Activated CD4-positive, alpha-beta T cell treated with anti-CD3 and anti-CD28 coated beads for 48 hours (primary cell): ENCODE measurements around the gene ROR1.
A peak's percentile ranks its signal among the peaks of the same experiment; 100 is the strongest.
"Not testable (repeated sequence)": the region's sequence is repeated elsewhere in the genome, so short reads cannot be mapped to it uniquely, and the experiment has no call there.

Source experiments
- DNase-seq: peaks from one replicate; pipeline ENCODE4 v3.0.0-alpha.2; 2020

ROR1 gene

DNA sequence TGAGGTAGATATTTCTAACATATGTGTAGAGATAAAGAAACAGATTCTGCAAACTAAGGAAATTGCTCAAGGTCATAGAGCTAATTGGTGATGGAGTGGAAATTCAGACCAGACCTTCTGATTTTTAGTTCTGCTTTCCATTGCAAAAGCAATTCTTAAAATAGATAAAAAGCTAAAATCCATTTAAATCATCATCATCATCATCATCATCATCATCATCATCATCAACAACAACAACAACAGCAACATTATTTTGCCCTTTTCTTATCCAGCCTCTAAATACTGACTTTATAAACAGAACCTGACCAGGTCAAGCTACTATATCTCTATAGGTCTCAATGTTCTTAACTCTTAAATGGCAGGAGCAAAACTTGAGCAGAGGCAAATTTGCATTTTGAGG is 14.0 kb upstream of the ROR1 start:
- no peak for DNase-seq

DNA sequence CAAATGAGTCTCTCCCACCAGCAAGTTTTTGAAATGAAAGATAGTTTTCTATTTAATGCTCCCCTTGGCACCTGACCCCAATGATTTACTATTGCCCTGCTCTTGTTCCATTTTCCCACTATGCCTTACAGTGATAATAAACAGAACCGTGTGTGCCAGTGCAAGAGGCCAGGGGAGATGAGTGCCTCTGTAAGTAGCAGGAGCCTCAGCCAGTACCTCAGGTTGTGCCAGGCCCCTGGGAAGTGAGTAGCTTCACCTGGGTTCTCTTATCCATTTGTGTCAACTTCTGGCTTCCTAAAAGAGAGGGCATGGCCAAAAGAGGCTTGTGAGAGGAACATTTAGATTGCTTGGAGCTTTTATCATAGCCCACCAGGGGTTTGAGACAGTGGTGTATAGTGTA is 3.4 kb upstream of the ROR1 start:
- no peak for DNase-seq

DNA sequence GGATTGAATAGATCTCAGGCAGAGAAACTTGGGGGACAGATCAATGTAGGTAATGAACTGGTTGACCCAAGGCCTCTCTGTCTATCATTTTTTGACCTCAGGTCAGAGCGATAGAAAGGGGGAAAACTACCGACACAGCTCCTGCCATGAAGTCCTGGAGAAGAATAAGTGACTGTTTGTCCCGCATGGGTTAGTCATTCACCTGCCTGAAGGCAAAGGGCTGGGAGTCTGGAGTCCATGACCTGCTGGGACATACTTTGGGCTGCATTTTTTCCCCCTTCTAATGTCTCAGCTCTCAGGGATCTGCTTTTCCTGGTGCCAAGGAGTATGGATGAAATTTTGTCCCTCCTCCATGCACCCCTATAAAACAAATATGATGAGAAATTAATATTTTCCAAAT is 1.6 kb upstream of the ROR1 start:
- no peak for DNase-seq

DNA sequence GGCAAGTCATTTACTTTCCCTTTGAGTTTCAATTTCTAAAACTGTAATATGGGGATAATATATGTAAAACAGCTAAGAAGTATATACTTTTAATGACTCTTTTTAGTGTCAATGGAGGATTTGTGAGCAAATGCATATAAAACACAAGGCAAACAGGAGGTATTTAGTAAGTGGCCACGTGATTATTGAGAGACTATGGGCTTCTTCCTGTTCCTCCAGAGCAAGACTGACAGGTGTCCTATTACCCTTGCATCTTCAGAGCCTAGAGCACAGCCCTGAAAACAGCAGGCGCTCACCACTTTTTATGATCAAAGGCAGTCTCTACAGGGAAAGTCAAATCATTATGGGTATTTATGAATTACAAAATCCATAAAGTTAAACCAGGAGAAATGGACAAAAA is 941 bp upstream of the ROR1 start:
- no peak for DNase-seq

DNA sequence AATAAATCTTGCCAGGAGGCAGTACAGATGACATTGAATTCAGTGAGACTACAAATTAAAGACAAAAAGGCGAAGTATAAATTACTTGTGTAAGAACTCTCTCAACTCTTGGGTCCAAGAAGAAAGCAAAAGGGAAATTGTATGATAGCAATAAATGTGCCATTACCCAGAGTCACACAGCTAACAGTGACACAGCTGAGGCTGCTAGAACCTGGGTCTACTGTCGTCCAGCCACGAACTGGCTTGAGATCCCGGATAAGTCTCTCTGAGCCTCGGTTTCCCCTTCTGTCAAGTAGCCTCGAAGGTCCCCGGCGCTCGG is 362 bp upstream of the ROR1 start:
- no peak for DNase-seq

DNA sequence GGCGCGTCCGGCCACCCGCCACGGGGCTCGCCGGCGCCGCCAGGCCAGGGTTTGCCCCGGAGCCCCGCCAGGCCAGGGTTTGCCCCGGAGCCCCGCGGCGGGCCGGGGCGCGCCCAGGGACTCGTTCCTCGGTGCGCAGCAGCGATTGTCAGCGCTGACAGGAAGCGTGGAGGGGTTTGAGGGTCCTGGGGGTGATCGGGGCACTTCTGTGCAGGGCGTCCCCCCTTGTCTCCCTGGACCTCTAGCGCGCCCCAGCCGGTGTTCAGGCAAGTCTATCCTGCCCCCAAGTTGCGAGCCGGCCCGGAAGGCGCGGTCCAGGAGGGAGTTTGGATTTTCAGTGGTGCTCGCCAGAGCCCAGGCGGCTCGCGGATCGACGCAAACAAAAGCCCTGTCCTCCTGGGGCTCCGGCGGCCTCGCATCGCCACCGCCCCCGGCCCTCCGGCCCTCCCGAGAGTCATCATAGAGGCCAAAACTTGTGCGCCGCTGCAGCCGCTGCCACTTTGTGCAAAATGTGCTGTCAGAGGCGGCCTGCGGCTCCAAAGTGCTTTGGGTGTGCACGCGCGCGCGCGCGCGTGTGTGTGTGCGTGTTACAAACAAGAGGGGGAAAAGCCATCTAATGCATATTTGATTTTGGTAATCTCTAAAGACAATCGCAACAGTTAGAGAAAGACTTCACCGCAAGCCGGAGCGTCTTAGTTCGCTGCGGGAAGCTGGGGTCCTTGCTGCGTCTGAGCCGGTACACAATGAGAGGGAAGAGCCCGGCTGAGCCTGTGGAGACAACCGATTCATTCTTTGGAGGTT is 1.0 kb downstream of the ROR1 start:
- DNase-seq, result peak; percentile 27

DNA sequence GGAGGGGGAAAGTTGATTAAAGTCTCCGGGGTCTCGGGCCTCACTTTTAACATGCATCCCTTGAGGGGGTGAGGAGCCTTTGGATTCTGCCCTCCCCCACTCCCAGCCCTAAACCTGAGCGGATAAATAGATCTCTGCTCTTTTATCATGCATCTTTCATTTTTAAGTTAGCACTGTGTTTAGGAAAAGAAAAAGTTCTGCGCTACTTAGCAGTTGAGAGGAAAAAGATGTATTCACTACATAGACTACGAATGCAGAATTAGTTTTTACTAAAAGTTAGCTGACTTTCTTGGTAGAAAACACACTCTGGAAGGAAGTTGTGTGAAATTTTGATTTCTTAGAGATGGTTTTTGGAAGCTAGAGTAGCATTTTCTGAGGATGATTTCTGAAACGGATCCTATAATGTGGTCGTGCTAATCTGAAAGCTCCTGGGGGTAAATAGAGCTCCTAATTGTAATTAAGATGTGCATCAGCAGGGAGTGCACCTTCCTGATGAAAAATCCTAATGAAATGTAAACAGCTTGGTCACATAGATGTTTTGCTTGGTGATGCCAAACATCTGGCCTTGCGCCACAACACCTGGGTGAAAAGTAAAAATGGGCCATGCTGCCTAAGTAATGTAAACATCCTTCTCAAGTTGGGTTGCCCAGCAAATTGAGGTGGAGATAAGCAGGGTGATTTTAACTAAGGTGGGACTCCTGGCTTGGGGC is 1.8 kb downstream of the ROR1 start:
- DNase-seq, result no peak

DNA sequence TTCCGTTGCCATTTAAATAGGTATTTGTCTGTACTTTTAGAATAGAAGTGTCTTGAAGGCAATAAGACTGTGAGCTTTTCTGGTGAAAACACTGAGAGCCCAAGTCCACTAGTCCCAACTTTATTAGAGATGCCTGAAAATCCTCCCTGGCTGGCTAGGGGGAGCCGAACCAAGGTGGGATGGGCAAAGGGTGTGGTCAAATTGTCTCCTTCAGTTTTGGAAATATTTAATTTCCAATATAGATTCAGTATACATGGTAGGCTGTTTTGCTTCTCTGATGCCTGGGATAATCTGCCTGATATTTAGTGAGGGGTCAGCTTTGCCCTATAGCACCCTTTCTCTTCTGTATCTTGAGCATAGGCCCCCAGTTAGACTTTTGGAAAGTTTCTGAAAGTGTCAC is 3.5 kb downstream of the ROR1 start:
- no peak for DNase-seq

DNA sequence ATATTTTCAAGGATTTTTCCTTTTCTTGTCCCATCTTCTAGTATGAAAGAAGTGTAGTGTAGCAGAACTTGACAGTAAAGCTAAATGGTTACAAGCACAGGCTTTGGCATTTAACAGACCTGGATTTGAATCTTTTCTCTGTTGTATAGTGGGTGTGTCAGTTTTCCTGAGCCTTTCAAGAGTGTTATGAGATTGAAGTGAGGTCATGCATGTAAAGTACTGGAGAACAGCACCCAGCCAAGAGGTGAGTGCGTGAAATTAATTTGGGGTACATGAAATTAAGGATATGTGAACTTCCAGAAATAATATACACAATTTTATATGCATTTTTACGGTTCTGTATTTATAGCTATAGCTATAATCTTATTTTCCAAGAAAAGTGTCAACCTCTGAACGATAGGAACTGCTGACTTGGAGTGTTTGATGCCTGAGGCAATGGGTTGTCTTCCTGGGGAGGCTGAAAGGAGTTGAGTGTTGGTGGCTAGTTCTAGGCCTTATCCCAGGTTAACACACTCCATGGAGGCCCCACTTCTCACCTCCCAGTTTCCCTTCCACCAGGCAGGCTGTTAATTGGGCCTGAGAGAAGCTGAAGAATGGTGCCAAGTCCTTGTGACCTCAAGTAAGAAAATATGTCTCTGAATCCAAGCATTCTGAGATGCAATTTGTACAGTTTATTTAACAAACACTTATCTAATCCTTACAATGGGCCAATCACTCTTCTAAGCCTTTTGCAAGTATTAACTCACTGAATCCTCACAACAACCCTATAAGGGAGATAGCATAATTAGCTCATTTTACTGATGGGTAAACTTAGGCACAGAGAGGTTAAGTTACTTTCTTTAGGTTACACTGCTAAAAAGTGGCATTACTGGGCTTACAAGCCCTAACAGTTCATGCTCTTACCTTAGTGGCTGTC is 4.4 kb downstream of the ROR1 start:
- no peak for DNase-seq

DNA sequence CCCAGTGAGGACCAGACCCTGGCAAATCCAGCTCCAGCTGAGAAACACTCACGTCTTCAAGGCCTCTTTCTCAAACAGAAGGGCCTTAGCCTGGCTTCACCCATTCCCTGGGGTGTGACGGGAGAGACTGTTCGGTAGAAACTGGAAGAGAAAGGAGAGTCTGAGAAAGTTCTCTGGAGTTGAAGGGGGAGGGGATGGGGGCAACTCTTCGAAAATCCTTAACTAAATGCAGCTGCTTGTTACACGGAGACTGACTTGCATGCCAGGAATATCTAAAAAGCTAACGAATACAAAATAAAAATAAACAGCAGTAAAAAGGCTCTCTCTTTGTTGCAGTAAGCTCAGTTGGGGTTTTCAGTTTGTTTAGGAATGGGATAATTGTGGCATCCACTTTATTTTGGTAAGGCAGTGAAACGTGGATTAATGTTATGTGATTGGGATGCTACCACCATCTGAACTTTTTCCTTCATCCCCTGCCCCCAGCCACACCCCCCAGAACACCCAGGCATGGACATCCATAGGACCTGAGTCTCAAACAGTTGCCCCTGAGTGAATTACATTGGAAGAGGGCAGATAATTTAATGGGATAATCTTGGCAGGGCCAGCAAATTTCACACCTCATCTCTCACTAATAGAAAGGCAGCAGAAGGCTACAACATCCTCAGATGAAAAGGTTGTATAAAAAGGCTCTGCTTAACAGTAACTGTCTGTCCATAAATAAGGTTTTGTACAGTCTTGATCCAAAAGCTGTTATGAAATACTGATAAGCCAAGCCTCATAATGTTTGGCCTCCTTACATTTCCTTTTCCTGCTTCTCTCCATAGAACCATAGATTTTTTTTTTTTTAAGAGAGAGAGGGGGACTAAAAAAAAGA is 5.8 kb downstream of the ROR1 start:
- DNase-seq, result no peak

DNA sequence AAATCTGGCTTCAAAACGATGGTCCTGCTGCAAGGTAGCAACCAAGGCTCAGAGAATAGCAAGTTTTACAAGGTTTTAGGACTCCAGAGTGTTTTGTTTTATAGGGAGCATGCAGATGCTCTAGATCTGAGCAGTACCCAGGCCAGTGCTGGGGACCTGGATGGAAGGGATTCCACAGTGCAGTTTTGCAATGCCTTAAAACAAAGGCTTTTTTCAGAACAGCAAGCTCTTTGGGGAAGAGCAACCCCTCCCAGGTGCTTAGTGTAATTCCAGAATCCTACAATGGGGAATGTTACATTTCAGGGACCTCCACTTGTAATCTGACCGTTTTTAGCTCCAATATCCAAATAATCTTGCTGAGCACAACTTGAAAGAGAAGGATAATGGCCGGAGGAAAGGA is 6.7 kb downstream of the ROR1 start:
- DNase-seq, result no peak

DNA sequence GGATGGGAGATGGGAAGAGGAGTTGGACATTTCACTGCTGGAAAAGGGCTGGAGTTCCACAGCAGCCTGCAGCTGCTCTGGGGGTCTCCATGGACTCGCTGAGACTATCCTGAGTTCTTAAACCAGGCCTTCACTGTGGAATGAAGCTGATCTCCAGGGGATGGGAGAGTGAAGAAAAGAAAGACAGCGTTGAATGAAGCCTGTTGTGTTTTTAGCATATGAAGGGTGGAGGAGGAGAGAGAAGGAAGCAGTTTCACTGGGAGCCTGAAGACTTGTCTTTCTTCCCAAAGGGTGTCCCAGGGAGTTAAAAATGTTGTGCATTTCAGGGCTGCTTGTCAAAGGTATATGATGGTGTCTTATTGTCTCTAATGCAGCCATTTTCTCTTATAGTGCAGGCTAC is 9.2 kb downstream of the ROR1 start:
- DNase-seq, result no peak

DNA sequence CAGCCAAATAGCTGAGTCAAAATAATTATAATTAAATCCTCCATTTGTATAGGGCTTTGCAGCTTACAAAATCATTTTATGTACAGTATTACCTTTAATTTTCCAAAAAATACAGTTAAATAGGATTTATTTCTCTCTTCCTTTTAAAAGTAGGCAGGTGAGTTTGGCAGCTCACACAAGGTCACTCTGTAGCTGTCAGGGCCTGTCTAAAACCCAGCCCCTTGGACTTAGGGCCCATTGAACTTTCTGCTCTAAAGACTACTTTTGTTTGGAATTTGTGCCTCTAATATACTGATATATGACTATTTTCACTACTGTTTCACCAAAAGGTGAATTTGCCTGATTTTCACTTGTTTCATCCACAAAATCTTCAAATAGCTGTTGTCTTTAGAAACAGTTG is 10.3 kb downstream of the ROR1 start:
- DNase-seq, result no peak

DNA sequence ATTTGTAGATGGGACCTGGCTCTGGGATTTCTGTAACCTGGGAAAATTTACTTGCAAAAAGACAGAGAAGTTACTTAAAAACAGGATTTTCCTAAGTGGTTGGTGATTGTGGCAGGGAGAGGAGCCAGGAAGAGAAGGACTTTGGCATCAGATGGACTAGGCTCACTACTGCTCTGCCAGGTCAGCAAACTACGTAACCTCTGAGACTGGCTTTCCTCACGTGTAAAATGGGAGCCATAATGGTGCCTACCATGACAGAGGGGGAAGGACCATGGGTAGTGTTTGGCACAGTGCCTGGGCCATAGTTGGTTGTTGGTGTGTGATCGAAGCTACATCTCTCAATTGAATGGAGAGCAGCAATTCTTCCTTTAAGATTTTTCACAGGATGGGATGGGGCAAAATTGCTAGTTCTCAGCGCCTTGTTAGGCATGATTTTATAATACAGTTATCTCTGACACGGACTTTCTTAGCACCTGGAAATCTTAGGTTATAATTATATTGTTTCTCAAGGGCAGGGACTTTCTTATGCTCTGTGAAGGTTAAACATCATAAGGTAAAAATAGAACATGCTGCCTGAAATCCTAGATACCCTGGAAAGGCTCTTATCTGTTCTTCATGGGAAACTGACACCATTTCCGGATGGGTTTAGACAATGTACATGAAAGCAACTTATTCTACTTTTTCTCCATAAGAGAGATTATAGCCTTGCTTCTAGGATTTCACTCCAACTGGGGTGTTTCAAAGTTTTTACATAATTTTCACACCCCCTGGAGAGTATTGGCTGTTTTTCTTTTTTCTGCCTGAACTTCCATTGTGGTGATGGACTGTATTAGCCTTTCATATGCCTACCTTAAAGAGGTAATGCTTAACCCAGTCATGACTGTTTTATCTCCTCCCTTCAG is 10.9 kb downstream of the ROR1 start:
- no peak for DNase-seq

DNA sequence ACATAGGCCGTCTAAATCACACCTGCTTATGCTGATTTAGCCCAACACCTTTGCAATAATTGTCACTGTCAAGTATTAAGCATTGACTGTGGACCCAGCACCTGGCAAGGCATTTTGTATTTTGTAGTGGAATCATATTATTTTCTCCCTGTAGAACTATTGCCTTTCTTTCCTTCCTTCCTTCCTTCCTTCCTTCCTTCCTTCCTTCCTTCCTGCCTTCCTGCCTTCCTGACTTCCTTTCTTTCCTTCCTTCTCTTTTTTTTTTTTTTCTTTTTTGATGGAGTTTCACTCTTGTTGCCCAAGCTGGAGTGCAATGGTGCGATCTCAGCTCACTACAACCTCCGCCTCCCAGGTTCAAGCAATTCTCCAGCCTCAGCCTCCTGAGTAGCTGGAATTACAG is 13.5 kb downstream of the ROR1 start:
- DNase-seq, result not testable (repeated sequence)

DNA sequence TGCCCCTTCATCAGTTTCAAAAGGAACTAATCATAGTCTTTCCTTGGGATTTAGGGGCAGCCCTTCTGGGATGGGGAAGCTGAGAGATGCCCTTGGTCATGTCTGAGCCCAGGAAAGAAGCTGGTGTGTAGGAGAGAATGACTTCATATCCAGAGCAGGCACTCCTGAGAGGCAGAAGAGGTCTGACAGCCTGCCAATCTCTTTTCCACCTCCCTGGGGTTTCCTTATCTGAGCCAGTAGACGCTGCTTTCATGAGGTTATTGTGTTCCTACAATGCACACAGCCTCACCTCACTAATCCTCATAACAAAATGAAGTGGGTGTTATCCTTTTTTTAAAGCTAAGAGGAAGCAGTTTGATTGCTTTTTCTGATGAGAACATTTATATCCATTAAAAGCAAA is 14.1 kb downstream of the ROR1 start:
- no peak for DNase-seq

DNA sequence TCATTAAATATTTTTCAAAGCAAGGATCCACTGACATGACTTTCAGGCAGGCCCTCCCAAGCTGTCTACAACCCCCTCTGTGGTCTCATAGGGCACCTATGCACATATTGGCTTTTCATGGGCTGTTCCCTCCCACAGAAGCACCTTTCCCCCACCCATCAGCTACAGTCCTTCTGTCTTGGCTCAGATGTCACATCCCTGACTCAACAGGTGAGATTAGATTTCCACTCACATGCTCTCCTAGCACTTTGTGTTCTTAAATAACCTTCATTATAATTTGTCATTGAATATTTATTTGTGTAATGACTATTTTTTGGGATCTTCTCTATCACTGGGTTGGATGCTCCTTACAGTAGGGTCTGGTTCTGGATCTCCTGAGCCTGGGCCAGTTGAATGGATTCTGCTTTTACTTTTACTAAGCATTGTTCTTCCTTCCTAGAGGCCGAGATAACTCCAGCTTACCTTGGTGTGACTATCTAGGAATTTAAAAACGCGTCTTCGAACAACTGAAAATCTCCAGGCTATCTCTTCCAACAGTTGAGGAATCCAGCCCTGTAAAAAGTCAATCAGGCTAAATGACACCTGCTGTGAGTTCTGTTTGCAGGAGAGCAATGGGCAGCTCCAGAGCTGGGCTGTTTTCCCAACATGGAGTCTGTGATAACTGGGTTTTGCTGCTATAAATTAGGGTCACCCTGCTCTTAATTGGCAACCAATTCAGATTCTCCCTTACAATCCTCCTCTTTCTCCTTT is 16.2 kb downstream of the ROR1 start:
- DNase-seq, result no peak

DNA sequence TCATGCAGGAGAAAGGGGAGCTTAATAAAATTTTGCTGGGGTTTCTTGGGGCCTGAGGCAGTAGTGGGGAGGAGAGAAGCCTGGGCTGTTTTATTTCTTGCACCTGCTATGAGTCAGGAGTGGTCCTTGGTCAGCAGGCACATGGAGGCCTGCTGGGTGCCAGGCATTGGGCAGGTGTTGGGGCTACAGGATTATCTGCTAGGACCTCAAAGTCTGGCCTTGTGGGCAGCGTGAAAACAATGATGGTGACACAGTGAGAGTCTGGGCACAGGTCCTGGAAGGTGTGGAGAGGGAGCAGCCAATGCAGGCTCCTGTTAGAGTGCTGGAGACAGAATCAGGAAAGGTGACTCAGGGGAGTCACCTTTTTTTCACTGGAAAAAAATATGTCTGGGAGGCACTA is 17.2 kb downstream of the ROR1 start:
- no peak for DNase-seq

DNA sequence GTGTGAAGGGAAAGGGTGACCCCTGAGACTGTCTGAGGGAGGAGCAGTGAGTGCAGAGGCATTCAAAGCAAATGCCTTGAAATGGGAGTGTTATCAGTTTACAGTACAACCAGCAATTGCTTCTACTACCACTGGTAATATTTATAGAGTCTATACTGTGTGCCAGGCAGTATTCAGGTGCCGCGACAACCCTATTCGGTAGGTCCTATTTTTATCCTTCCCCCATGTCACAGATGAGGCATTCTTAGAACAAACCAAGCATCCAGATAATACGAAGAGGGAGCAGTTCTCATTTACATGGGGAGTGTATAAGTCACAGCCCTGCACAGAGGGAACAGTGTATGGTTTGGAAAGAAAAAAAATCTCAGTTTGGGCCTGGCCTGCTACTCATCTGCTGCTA is 18.3 kb downstream of the ROR1 start:
- no peak for DNase-seq

DNA sequence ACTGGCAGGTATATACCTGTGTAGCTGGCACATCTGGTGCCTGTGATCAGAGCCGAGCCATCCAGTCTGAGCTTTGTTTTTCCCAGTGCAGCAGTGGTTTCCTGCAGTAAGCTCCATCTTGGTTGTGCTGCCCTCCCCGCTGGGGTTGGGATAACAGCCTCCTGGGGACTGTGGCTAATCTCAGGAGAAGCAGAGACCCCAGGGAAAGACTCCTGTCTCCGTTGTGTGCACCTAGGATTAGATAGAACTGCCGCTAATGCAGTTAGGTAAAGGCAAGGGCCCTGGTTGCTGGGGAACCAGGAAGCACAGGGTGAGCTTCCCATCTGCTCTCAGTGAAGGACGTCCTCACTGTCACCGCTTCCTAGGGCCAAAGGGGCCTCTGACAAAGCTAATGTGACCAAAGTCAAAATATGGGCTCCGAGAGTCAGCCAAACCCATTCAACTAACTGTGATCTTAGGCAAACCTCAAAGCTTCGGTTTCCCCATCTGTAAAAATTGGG is 20.0 kb downstream of the ROR1 start:
- no peak for DNase-seq

DNA sequence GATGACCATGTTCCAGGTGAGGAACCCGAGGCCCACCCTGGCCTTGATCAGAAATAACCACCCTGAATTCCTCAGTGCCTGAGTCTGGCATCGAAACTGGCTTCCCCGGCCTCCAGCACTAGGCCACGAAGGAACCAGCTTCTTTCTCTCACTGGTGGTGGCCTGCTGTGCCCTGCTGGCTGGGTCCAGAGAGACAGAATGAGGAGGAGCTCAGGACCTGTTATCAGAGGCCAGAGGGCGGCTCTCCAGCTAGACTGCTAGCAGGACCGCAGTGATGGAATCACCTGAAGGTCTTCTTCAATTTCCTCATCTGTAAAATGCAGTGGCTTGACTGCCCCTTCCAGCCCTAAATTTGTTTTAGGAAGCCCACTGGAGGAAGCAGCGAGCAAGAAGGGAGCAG is 20.5 kb downstream of the ROR1 start:
- no peak for DNase-seq
